GM21717 (cell line): ENCODE results near the gene CLCN2.
A peak's percentile ranks its signal among the peaks of the same experiment; 100 is the strongest.
"Not testable (repeated sequence)": the region's sequence is repeated elsewhere in the genome, so short reads cannot be mapped to it uniquely, and the experiment has no call there.

Experiments used
- ATAC-seq: cut with Tn5 transposase; IDR thresholded peaks from one replicate; pipeline ENCODE4 v1.9.1; 2021; ENCODE audit warnings: mild to moderate bottlenecking, moderate library complexity; ENCODE audit not compliant: unreplicated experiment

Gene CLCN2

GRCh38 chr3:184347321-184348056, 13.9 kb downstream of the CLCN2 start:
- ATAC-seq = no peak

- ATAC-seq = no peak
These were observed 14.8 kb downstream of the CLCN2 start for GRCh38 chr3:184346480-184347190.

- ATAC-seq = no peak
These were observed 15.9 kb downstream of the CLCN2 start for GRCh38 chr3:184345317-184346144.

- ATAC-seq = no peak
These were observed 16.7 kb downstream of the CLCN2 start for GRCh38 chr3:184344579-184345316.

GRCh38 chr3:184343200-184343876, 18.1 kb downstream of the CLCN2 start:
- no peak for ATAC-seq

- no peak for ATAC-seq
These were observed 19.5 kb downstream of the CLCN2 start for GRCh38 chr3:184341925-184342324.

GRCh38 chr3:184339451-184340135, 21.8 kb downstream of the CLCN2 start:
- ATAC-seq = not testable (repeated sequence)

- ATAC-seq = no peak
These were observed 22.4 kb downstream of the CLCN2 start for GRCh38 chr3:184339001-184339400.

- ATAC-seq = no peak
These were observed 22.9 kb downstream of the CLCN2 start for GRCh38 chr3:184338511-184338945.

GRCh38 chr3:184337981-184338380, 23.4 kb downstream of the CLCN2 start:
- no peak for ATAC-seq

- no peak for ATAC-seq
These were observed 24.0 kb downstream of the CLCN2 start, which contains the start of gene FAM131A for GRCh38 chr3:184337399-184337714. TSS of gene FAM131A (plus strand) at chr3:184337600. CDS start at chr3:184337631, 31 bp downstream.

- ATAC-seq = no peak
These were observed 24.6 kb downstream of the CLCN2 start for GRCh38 chr3:184336547-184337398.

GRCh38 chr3:184335661-184336546, 25.5 kb downstream of the CLCN2 start:
- peak; percentile 64 for ATAC-seq

GRCh38 chr3:184335291-184335660, 26.1 kb downstream of the CLCN2 start:
- ATAC-seq = no peak

- no peak for ATAC-seq
These were observed 26.8 kb downstream of the CLCN2 start for GRCh38 chr3:184334470-184335158.

GRCh38 chr3:184333700-184334099, 27.7 kb downstream of the CLCN2 start:
- ATAC-seq = no peak

GRCh38 chr3:184333190-184333589, 28.2 kb downstream of the CLCN2 start:
- ATAC-seq = no peak
